Bone marrow (tissue), 2 donors: ENCODE results near the gene TMEM106B.
A peak's percentile ranks its signal among the peaks of the same experiment; 100 is the strongest.

ENCODE experiments used
- DNase-seq, 2 donors: peaks; one replicate each; lab custom pipeline; 2025; lab: John Stamatoyannopoulos, UW

The TMEM106B gene

GRCh38 chr7:12228024-12228423, 16.9 kb downstream of the TMEM106B start:
- DNase-seq = no peak

- DNase-seq = no peak
Observed at GRCh38 chr7:12229046-12229445, 18.0 kb downstream of the TMEM106B start.

- no peak for DNase-seq
Observed at GRCh38 chr7:12231097-12231496, 20.0 kb downstream of the TMEM106B start.

GRCh38 chr7:12233175-12233574, 22.1 kb downstream of the TMEM106B start:
- DNase-seq = no peak

- no peak for DNase-seq
Observed at GRCh38 chr7:12234334-12234865, 23.3 kb downstream of the TMEM106B start.

- no peak for DNase-seq
Observed at GRCh38 chr7:12235970-12236369, 24.9 kb downstream of the TMEM106B start.

- DNase-seq = no peak
Observed at GRCh38 chr7:12237007-12237406, 25.9 kb downstream of the TMEM106B start.

GRCh38 chr7:12239806-12240205, 28.7 kb downstream of the TMEM106B start:
- no peak for DNase-seq

GRCh38 chr7:12244129-12244528, 33.0 kb downstream of the TMEM106B start:
- no peak for DNase-seq

GRCh38 chr7:12244694-12245093, 33.6 kb downstream of the TMEM106B start:
- no peak for DNase-seq

GRCh38 chr7:12249706-12250105, 38.6 kb downstream of the TMEM106B start:
- no peak for DNase-seq

- no peak for DNase-seq
Observed at GRCh38 chr7:12250232-12250631, 39.1 kb downstream of the TMEM106B start.

GRCh38 chr7:12256090-12256489, 45.0 kb downstream of the TMEM106B start:
- DNase-seq = no peak

- DNase-seq = peak in 1 of 2 donors; percentile 93
Observed at GRCh38 chr7:12257582-12257981, 46.5 kb downstream of the TMEM106B start.

- DNase-seq = no peak
Observed at GRCh38 chr7:12258074-12258473, 47.0 kb downstream of the TMEM106B start.

GRCh38 chr7:12267542-12267941, 56.4 kb downstream of the TMEM106B start:
- DNase-seq = no peak

GRCh38 chr7:12269100-12269895, 58.2 kb downstream of the TMEM106B start:
- DNase-seq = no peak

GRCh38 chr7:12281038-12281437, 69.9 kb downstream of the TMEM106B start:
- no peak for DNase-seq

GRCh38 chr7:12287901-12288300, 76.8 kb downstream of the TMEM106B start:
- no peak for DNase-seq

- no peak for DNase-seq
Observed at GRCh38 chr7:12289996-12290395, 78.9 kb downstream of the TMEM106B start.

- DNase-seq = no peak
Observed at GRCh38 chr7:12290761-12291160, 79.7 kb downstream of the TMEM106B start.

GRCh38 chr7:12291870-12292269, 80.8 kb downstream of the TMEM106B start:
- no peak for DNase-seq
